GM19193 (cell line): ENCODE data around the gene FAM117A.

Experiments
- POLR2A ChIP-seq: IDR thresholded peaks from 4 replicates; pipeline ENCODE4 v1.6.1; 2011; ENCODE audit not compliant: insufficient read depth, insufficient read length; ENCODE audit errors: extremely low read depth

The FAM117A gene

GRCh38 chr17:49777563-49777962, 13.6 kb upstream of the FAM117A start:
- no peak for TF ChIP-seq POLR2A

GRCh38 chr17:49776551-49777300, 12.8 kb upstream of the FAM117A start:
- TF ChIP-seq POLR2A, result no peak

GRCh38 chr17:49775546-49776260, 11.8 kb upstream of the FAM117A start:
- no peak for TF ChIP-seq POLR2A

GRCh38 chr17:49766918-49767530, 3.1 kb upstream of the FAM117A start:
- no peak for TF ChIP-seq POLR2A

- no peak for TF ChIP-seq POLR2A
These were observed 739 bp upstream of the FAM117A start for GRCh38 chr17:49764559-49765180.

- TF ChIP-seq POLR2A, result no peak
These were observed 1.6 kb downstream of the FAM117A start for GRCh38 chr17:49762151-49762941.

- TF ChIP-seq POLR2A, result no peak
These were observed 2.9 kb downstream of the FAM117A start for GRCh38 chr17:49760932-49761558.

GRCh38 chr17:49760296-49760695, 3.6 kb downstream of the FAM117A start:
- no peak for TF ChIP-seq POLR2A

GRCh38 chr17:49759203-49759602, 4.7 kb downstream of the FAM117A start:
- no peak for TF ChIP-seq POLR2A

GRCh38 chr17:49757151-49757777, 6.7 kb downstream of the FAM117A start:
- TF ChIP-seq POLR2A, result no peak

GRCh38 chr17:49756323-49757150, 7.4 kb downstream of the FAM117A start:
- TF ChIP-seq POLR2A, result no peak

GRCh38 chr17:49755663-49756283, 8.2 kb downstream of the FAM117A start:
- TF ChIP-seq POLR2A, result no peak
